ENCODE results near the gene TBC1D5.

GRCh38 chr3:17643691-17644090, 98.7 kb downstream of the TBC1D5 start:
- TF ChIP-seq CTCF (conservative IDR thresholded peaks at IDR 0.05; ENCODE audit: low read length) = no peak
- no peak for TF ChIP-seq EZH2phosphoT487 (IDR thresholded peaks at IDR 0.05; ENCODE audit: borderline replicate concordance)

Data from Loucy (cell line).